Measurements from ENCODE around the gene ATR. TPM values are rescaled to one million over a fixed set of nuclear protein-coding genes. Genes with fewer than 3 reads are reported as not detected.
"Not testable (repeated sequence)": the region's sequence is repeated elsewhere in the genome, so short reads cannot be mapped to it uniquely, and the experiment has no call there.

The ATR gene
- total RNA-seq, 1 donor from 2014 or later, result 12.1 TPM

- DNase-seq (ENCODE audit: low spot score), result peak; percentile 94
- intact Hi-C loops (cut with DNase I), result loop anchor here (2.0 kb wide), 2 partner anchors 17 to 405 kb away; partner anchors contain the start of genes ATR and U2SURP
Measured at GRCh38 chr3:142595951-142596725, 17.6 kb upstream of the ATR start, which contains the start of gene PLS1. Gene PLS1 (plus strand): TSS chr3:142596393. CDS start chr3:142664238, 67,845 bp downstream.

GRCh38 chr3:142595581-142595950 lies 17.0 kb upstream of the ATR start:
- no peak for DNase-seq (ENCODE audit: low spot score)
- intact Hi-C loops (cut with DNase I), result loop anchor here (2.0 kb wide), 1 partner anchor 405 kb away; the partner anchor contains the start of gene U2SURP

- intact Hi-C loops (cut with DNase I), result loop anchor here (2.0 kb wide), 1 partner anchor 406 kb away; the partner anchor contains the start of gene U2SURP
- no peak for DNase-seq (ENCODE audit: low spot score)
Measured at GRCh38 chr3:142595141-142595540, 16.6 kb upstream of the ATR start.

- intact Hi-C loops (cut with DNase I); DNase-seq (ENCODE audit: low spot score): not testable (repeated sequence)
Measured at GRCh38 chr3:142592268-142592667, 13.7 kb upstream of the ATR start.

- intact Hi-C loops (cut with DNase I), result loop anchor here (5.0 to 10.0 kb wide), 2 partner anchors 236 to 404 kb away; no protein-coding TSS in a partner anchor
- DNase-seq (ENCODE audit: low spot score), result no peak
Measured at GRCh38 chr3:142588703-142589102, 10.2 kb upstream of the ATR start.

- intact Hi-C loops (cut with DNase I), result loop anchor here (5.0 to 10.0 kb wide), 2 partner anchors 238 to 405 kb away; no protein-coding TSS in a partner anchor
- no peak for DNase-seq (ENCODE audit: low spot score)
Measured at GRCh38 chr3:142586803-142587406, 8.4 kb upstream of the ATR start.

- DNase-seq (ENCODE audit: low spot score), result not testable (repeated sequence)
- intact Hi-C loops (cut with DNase I), result loop anchor here (5.0 to 10.0 kb wide), 2 partner anchors 141 to 244 kb away; partner anchors contain the start of gene TRPC1
Measured at GRCh38 chr3:142581070-142581469, 2.5 kb upstream of the ATR start.

- DNase-seq (ENCODE audit: low spot score), result no peak
- intact Hi-C loops (cut with DNase I), result loop anchor here (5.0 to 10.0 kb wide), 2 partner anchors 142 to 245 kb away; partner anchors contain the start of gene TRPC1
Measured at GRCh38 chr3:142580061-142580423, 1.5 kb upstream of the ATR start.

GRCh38 chr3:142577696-142578328 lies 721 bp downstream of the ATR start:
- intact Hi-C loops (cut with DNase I), result loop anchor here (2.0 to 5.0 kb wide), 3 partner anchors 19 to 423 kb away; partner anchors contain the start of genes PLS1, U2SURP and XRN1
- DNase-seq (ENCODE audit: low spot score), result no peak

GRCh38 chr3:142576792-142577191 lies 1.7 kb downstream of the ATR start:
- intact Hi-C loops (cut with DNase I), result loop anchor here (5.0 kb wide), 1 partner anchor 129 kb away; the partner anchor contains the start of gene XRN1

GRCh38 chr3:142574665-142575064 lies 3.9 kb downstream of the ATR start:
- no peak for DNase-seq (ENCODE audit: low spot score)
- intact Hi-C loops (cut with DNase I), result loop anchor here (5.0 kb wide), 1 partner anchor 127 kb away; the partner anchor contains the start of gene XRN1

More at GRCh38 chr3:142576792-142577191, 1.7 kb downstream of the ATR start:
- DNase-seq (ENCODE audit: low spot score), result no peak

GRCh38 chr3:142574223-142574622 lies 4.3 kb downstream of the ATR start:
- intact Hi-C loops (cut with DNase I); DNase-seq (ENCODE audit: low spot score): not testable (repeated sequence)

- intact Hi-C loops (cut with DNase I), result not testable (repeated sequence)
Measured at GRCh38 chr3:142569422-142569821, 9.1 kb downstream of the ATR start.

GRCh38 chr3:142568393-142569017 lies 10.0 kb downstream of the ATR start:
- intact Hi-C loops (cut with DNase I), result no loop called here

More at GRCh38 chr3:142569422-142569821, 9.1 kb downstream of the ATR start:
- not testable (repeated sequence) for DNase-seq (ENCODE audit: low spot score)

GRCh38 chr3:142566096-142566495 lies 12.4 kb downstream of the ATR start:
- intact Hi-C loops (cut with DNase I), result no loop called here
- no peak for DNase-seq (ENCODE audit: low spot score)

More at GRCh38 chr3:142568393-142569017, 10.0 kb downstream of the ATR start:
- DNase-seq (ENCODE audit: low spot score), result no peak

GRCh38 chr3:142563496-142563997 lies 15.0 kb downstream of the ATR start:
- no peak for DNase-seq (ENCODE audit: low spot score)
- intact Hi-C loops (cut with DNase I), result no loop called here

- no peak for DNase-seq (ENCODE audit: low spot score)
- intact Hi-C loops (cut with DNase I), result no loop called here
Measured at GRCh38 chr3:142560118-142560517, 18.4 kb downstream of the ATR start.

- intact Hi-C loops (cut with DNase I), result no loop called here
Measured at GRCh38 chr3:142553741-142554140, 24.8 kb downstream of the ATR start.

GRCh38 chr3:142552579-142552978 lies 26.0 kb downstream of the ATR start:
- DNase-seq (ENCODE audit: low spot score); intact Hi-C loops (cut with DNase I): not testable (repeated sequence)

More at GRCh38 chr3:142553741-142554140, 24.8 kb downstream of the ATR start:
- no peak for DNase-seq (ENCODE audit: low spot score)
